GM19328 (cell line): ENCODE results near the gene SLC12A7.

ENCODE experiments used
- ATAC-seq: cut with Tn5 transposase; IDR thresholded peaks from one replicate; pipeline ENCODE4 v1.9.1; 2021; ENCODE audit warnings: mild to moderate bottlenecking, moderate library complexity; ENCODE audit not compliant: unreplicated experiment

SLC12A7 gene

GRCh38 chr5:1054799-1055775 is 56.8 kb downstream of the SLC12A7 start:
- ATAC-seq: no peak

- ATAC-seq: no peak
These were observed 57.7 kb downstream of the SLC12A7 start for GRCh38 chr5:1054018-1054798.

- ATAC-seq: no peak
These were observed 58.4 kb downstream of the SLC12A7 start for GRCh38 chr5:1053391-1054017.

GRCh38 chr5:1052641-1053390 is 59.0 kb downstream of the SLC12A7 start:
- no peak for ATAC-seq

- no peak for ATAC-seq
These were observed 59.8 kb downstream of the SLC12A7 start for GRCh38 chr5:1052076-1052475.

GRCh38 chr5:1051366-1051720 is 60.5 kb downstream of the SLC12A7 start:
- ATAC-seq: no peak

GRCh38 chr5:1050423-1051365 is 61.2 kb downstream of the SLC12A7 start:
- ATAC-seq: no peak

GRCh38 chr5:1048861-1049838 is 62.7 kb downstream of the SLC12A7 start:
- no peak for ATAC-seq

GRCh38 chr5:1048162-1048721 is 63.6 kb downstream of the SLC12A7 start:
- no peak for ATAC-seq

- ATAC-seq: no peak
These were observed 64.4 kb downstream of the SLC12A7 start for GRCh38 chr5:1047332-1047965.

- ATAC-seq: no peak
These were observed 65.8 kb downstream of the SLC12A7 start for GRCh38 chr5:1045960-1046560.

GRCh38 chr5:1044117-1044516 is 67.7 kb downstream of the SLC12A7 start:
- no peak for ATAC-seq

GRCh38 chr5:1043327-1043726 is 68.5 kb downstream of the SLC12A7 start:
- no peak for ATAC-seq

- ATAC-seq: no peak
These were observed 69.2 kb downstream of the SLC12A7 start for GRCh38 chr5:1042626-1043025.

GRCh38 chr5:1041225-1042143 is 70.4 kb downstream of the SLC12A7 start:
- ATAC-seq: no peak

- no peak for ATAC-seq
These were observed 71.3 kb downstream of the SLC12A7 start for GRCh38 chr5:1040571-1040970.
